T-cell (primary cell): ENCODE results near the gene TMEM163. TPM values are rescaled to one million over a fixed set of nuclear protein-coding genes. Genes with fewer than 3 reads are reported as not detected.

Experiments
- ATAC-seq, 4 experiments: fragments of 200-7000 bp in 3 of 4; fragments of 150-1000 bp in 1 of 4; cut with Tn5 transposase; replicated peaks in 1 of 4; 1 replicate in 3 of 4; 2 replicates in 1 of 4; pipeline ENCODE4 v1.10.0; 2021; ENCODE audit warnings: moderate library complexity in 3 of 4, mild to moderate bottlenecking in 2 of 4, moderate number of reproducible peaks in 1 of 4
- CTCF ChIA-PET, 2 donors: fragments of 300-600 bp; sonication (Branson Sonifier 250); formaldehyde crosslinking; loops; one replicate each; lab custom pipeline; 2022; ENCODE audit warnings: antibody characterized with exemption in 2 of 2; lab: Charles Lee
- POLR2A ChIA-PET, 2 donors: fragments of 300-600 bp; sonication (Branson Sonifier 250); formaldehyde crosslinking; loops; one replicate each; lab custom pipeline; 2022; ENCODE audit warnings: antibody characterized with exemption in 2 of 2; lab: Charles Lee
- DNase-seq, 35 experiments: peaks; one replicate each; pipeline versions ENCODE4 v3.0.0 to v3.0.0-alpha.2; 2013 to 2023
- H3K27ac ChIP-seq: one replicate; pipeline ENCODE4 v1.5.1; 2013; ENCODE audit warnings: low read length
- H3K27me3 ChIP-seq, 2 experiments: replicated peaks in 1 of 2; 1 replicate in 1 of 2; 2 replicates in 1 of 2; pipeline versions ENCODE4 v1.6.1 to v1.7.0; 2013; ENCODE audit warnings: low read length in 1 of 2, mixed read lengths in 1 of 2; ENCODE audit not compliant: control insufficient read depth in 2 of 2, insufficient read depth in 2 of 2; ENCODE audit errors: extremely low read depth in 1 of 2
- H3K36me3 ChIP-seq, 2 donors: 1 replicate in 1 of 2; 2 replicates in 1 of 2; pipeline versions ENCODE4 v1.6.1 to v1.7.0; 2013; ENCODE audit warnings: low read length in 1 of 2; ENCODE audit not compliant: control insufficient read depth in 2 of 2, insufficient read depth in 1 of 2; ENCODE audit errors: extremely low read depth in 1 of 2
- H3K4me1 ChIP-seq, 2 experiments: 1 replicate in 1 of 2; 2 replicates in 1 of 2; pipeline versions ENCODE4 v1.6.1 to v1.7.0; 2013; ENCODE audit warnings: low read length in 2 of 2, mixed read lengths in 1 of 2; ENCODE audit not compliant: insufficient read depth in 2 of 2, control insufficient read depth in 1 of 2; ENCODE audit errors: extremely low read depth in 1 of 2
- H3K4me3 ChIP-seq, 2 donors: 1 replicate in 1 of 2; 2 replicates in 1 of 2; pipeline versions ENCODE4 v1.5.1 to v1.7.0; 2013; ENCODE audit warnings: mild to moderate bottlenecking in 2 of 2, low read length in 1 of 2, moderate library complexity in 1 of 2; ENCODE audit not compliant: control insufficient read depth in 1 of 2; ENCODE audit errors: extremely low read depth in 1 of 2
- H3K9me3 ChIP-seq: 2 replicates; pipeline ENCODE4 v1.7.0; 2013
- H3K27ac Mint-ChIP-seq, 2 donors: one replicate each; pipeline ENCODE4 v1.8.0; 2020 to 2021; ENCODE audit warnings: mild to moderate bottlenecking in 2 of 2, mixed read lengths in 2 of 2
- H3K27me3 Mint-ChIP-seq, 2 donors: one replicate each; pipeline ENCODE4 v1.8.0; 2021 to 2022; ENCODE audit warnings: mixed read lengths in 2 of 2
- H3K36me3 Mint-ChIP-seq: one replicate; pipeline ENCODE4 v1.8.0; 2021; ENCODE audit warnings: mixed read lengths
- H3K4me1 Mint-ChIP-seq, 3 donors: one replicate each; pipeline ENCODE4 v1.8.0; 2020 to 2022; ENCODE audit warnings: mixed read lengths in 3 of 3, mild to moderate bottlenecking in 1 of 3
- H3K4me3 Mint-ChIP-seq, 3 donors: one replicate each; pipeline ENCODE4 v1.8.0; 2020 to 2022; ENCODE audit warnings: mild to moderate bottlenecking in 3 of 3, mixed read lengths in 3 of 3, moderate library complexity in 3 of 3
- H3K9me3 Mint-ChIP-seq, 3 donors: one replicate each; pipeline ENCODE4 v1.8.0; 2020 to 2022; ENCODE audit warnings: mixed read lengths in 3 of 3
- WGBS: methylation state at CpG from one replicate; pipeline ENCODE4 v1.1.5; 2013; ENCODE audit warnings: missing lambda C conversion rate; ENCODE audit not compliant: insufficient coverage; 5-methylcytosine and 5-hydroxymethylcytosine counted together
- total RNA-seq, 35 experiments: library from RNA in 6 of 35; stranded (reverse) in 6 of 35; fragments of 120-200 nt in 1 of 35; gene quantifications; one replicate each; pipeline versions ENCODE4 v1.2.1 to v1.2.4 and lab custom pipeline; 2013 to 2026

TMEM163 gene
- total RNA-seq, 5 donors from 2014 or later (not counting 1 experiment from before 2014, with no cell fraction given) = 0.18 to 0.73 (median 0.35) TPM

- Histone ChIP-seq H3K4me1 (no peaks in the 10 kb centered on the region), H3K27ac (no peak overlapping the region), H3K4me3 (no peak overlapping the region), H3K9me3 (no peaks in the 10 kb centered on the region), H3K36me3 (no peaks in the 10 kb centered on the region), H3K27me3 (peaks cover 0 to 15% of the 10 kb centered on the region in 2 experiments)
- Mint-ChIP-seq H3K27me3 (peaks cover 3 to 17% of the 10 kb centered on the region in 2 donors), H3K4me3 (no peak overlapping the region), H3K4me1 (no peaks in the 10 kb centered on the region), H3K27ac (no peak overlapping the region), H3K36me3 (no peaks in the 10 kb centered on the region), H3K9me3 (no peaks in the 10 kb centered on the region)
- CTCF ChIA-PET = interaction anchor here in 1 of 2 donors (1.0 kb wide), 1 partner anchor 33 kb away, joined by 3 read pairs; no protein-coding TSS in a partner anchor
- ATAC-seq (no peak), DNase-seq (no peak)
- no CpG with 5 or more reads among the region's 3 CpGs for WGBS
- POLR2A ChIA-PET = interaction anchor here in 1 of 2 donors (0.7 kb wide), 1 partner anchor 216 kb away, joined by 3 read pairs; no protein-coding TSS in a partner anchor
Measured at GRCh38 chr2:134564549-134564948, 154.3 kb downstream of the TMEM163 start.

DNA sequence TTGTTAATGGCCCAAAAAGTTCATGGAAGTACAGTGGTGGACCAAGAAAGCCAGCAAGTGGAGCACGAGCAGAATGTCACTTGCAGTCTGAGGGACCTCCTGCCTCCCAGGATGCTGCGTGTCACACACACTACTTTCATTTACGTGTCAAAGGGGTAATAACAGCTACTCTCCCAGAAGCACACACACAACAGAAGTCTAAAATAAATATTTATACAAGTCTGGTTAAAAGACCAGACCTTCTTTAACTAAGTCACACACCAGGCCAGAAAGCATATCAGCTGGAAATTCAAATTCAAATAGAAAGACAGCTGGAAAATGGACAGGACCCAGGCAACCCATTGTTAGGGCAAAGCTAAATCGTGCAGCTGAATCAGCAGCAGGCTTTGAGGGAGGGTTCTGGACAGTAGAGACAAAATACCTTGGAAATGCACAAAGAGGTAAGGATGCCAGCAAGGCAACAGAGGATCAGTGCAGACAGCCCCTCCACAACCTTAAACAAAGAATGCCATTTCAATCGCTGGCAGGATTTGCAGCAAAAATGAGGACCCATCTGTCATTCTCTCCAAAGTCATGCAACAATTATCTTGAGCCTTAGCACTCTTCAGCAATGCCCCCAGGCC, 160.5 kb downstream of the TMEM163 start:
- no peak overlapping the region for H3K4me3 ChIP-seq
- Mint-ChIP-seq H3K27me3 (peaks cover 0 to 15% of the 10 kb centered on the region in 2 donors), H3K4me1 (no peaks in the 10 kb centered on the region), H3K9me3 (no peaks in the 10 kb centered on the region), H3K27ac (no peak overlapping the region), H3K36me3 (no peaks in the 10 kb centered on the region), H3K4me3 (no peak overlapping the region)
- POLR2A ChIA-PET = no interaction called here
- DNase-seq = no peak
- no peaks in the 10 kb centered on the region for H3K36me3 ChIP-seq
- no peaks in the 10 kb centered on the region for H3K9me3 ChIP-seq
- ATAC-seq = no peak
- 84% methylated on average over 2 of the region's 5 CpGs for WGBS
- no peaks in the 10 kb centered on the region for H3K4me1 ChIP-seq
- CTCF ChIA-PET = no interaction called here
- H3K27ac ChIP-seq = no peak overlapping the region
- peaks cover 0 to 14% of the 10 kb centered on the region in 2 experiments for H3K27me3 ChIP-seq

DNA sequence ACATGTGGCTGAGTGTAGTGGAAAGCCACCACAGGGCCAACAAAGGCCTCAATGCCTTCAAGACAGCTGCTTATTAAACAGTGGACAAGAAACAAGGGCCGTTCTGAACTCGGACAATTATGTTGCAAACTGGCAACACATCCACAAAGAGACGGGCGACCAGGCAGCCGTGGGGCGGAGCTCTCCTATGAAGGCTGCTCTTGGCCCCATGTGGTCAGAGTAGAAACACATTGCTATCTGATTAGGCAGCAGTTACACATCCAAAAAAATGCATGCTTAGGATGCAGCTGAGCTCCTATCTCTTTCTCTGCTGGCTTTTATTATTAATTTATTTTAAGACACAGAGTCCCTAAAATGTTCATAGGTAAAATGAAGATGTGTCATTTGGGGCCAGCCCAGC, 163.4 kb downstream of the TMEM163 start:
- Mint-ChIP-seq H3K36me3 (no peaks in the 10 kb centered on the region), H3K4me1 (no peaks in the 10 kb centered on the region), H3K27me3 (peaks cover 0 to 7% of the 10 kb centered on the region in 2 donors), H3K27ac (no peak overlapping the region), H3K4me3 (no peak overlapping the region), H3K9me3 (no peaks in the 10 kb centered on the region)
- ATAC-seq = no peak
- H3K4me3 ChIP-seq = no peak overlapping the region
- ChIA-PET CTCF (no interaction called here), POLR2A (no interaction called here)
- H3K9me3 ChIP-seq = no peaks in the 10 kb centered on the region
- H3K36me3 ChIP-seq = no peaks in the 10 kb centered on the region
- no peaks in the 10 kb centered on the region for H3K4me1 ChIP-seq
- WGBS = 94% methylated on average over 6 of the region's 6 CpGs
- no peak overlapping the region for H3K27ac ChIP-seq
- DNase-seq = no peak
- peaks cover 0 to 7% of the 10 kb centered on the region in 2 experiments for H3K27me3 ChIP-seq

GRCh38 chr2:134553657-134554056, 165.1 kb downstream of the TMEM163 start:
- Histone ChIP-seq H3K4me1 (no peaks in the 10 kb centered on the region), H3K9me3 (no peaks in the 10 kb centered on the region), H3K27me3 (peaks cover 0 to 5% of the 10 kb centered on the region in 2 experiments), H3K36me3 (no peaks in the 10 kb centered on the region), H3K27ac (no peak overlapping the region), H3K4me3 (no peak overlapping the region)
- no peaks in the 10 kb centered on the region for H3K9me3 Mint-ChIP-seq
- H3K27ac Mint-ChIP-seq = no peak overlapping the region
- no peak for DNase-seq
- POLR2A ChIA-PET = no interaction called here
- 84% methylated on average over 4 of the region's 7 CpGs for WGBS
- no peak overlapping the region for H3K4me3 Mint-ChIP-seq
- peaks cover 0 to 2% of the 10 kb centered on the region in 2 donors for H3K27me3 Mint-ChIP-seq
- no peaks in the 10 kb centered on the region for H3K36me3 Mint-ChIP-seq
- no peak for ATAC-seq
- no peaks in the 10 kb centered on the region for H3K4me1 Mint-ChIP-seq
- CTCF ChIA-PET = interaction anchor here (0.5 to 0.7 kb wide), 2 partner anchors 212 to 449 kb away, joined by 3 read pairs; no protein-coding TSS in a partner anchor

DNA sequence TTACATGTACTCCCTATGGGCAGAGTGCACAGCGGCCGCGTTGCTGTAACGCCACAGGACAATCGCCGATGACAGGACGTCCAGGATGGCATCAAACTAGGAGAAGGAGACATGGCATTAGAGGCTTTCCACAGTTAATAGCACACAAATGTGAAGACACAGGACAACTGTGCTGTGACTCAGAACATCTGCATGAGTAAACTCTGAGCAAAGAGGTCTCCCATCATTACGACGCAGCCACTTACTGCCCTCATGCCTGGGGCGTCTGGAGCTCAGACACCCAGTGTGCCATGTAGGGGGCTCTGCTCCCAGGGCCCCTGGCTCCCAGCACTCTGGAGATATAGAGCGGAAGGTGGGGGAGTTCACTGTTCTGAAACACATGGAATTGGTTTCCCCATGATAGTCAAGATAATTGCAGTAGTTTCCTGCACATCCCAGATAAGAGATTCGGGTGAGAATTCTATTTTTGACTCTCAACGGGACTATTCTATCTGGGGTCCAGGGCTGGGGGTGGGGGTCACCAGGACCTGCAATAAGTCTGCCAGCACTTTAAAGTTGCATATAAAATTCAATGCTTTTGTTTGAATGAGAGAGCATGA, 168.1 kb downstream of the TMEM163 start:
- CTCF ChIA-PET = no interaction called here
- Histone ChIP-seq H3K27ac (no peak overlapping the region), H3K4me3 (no peak overlapping the region), H3K27me3 (peaks cover 0 to 5% of the 10 kb centered on the region in 2 experiments), H3K36me3 (no peaks in the 10 kb centered on the region), H3K4me1 (no peaks in the 10 kb centered on the region), H3K9me3 (no peaks in the 10 kb centered on the region)
- H3K9me3 Mint-ChIP-seq = no peaks in the 10 kb centered on the region
- no peak overlapping the region for H3K4me3 Mint-ChIP-seq
- DNase-seq (no peak), ATAC-seq (no peak)
- whole genome bisulfite sequencing = 89% methylated on average over 9 of the region's 13 CpGs
- POLR2A ChIA-PET = no interaction called here
- H3K36me3 Mint-ChIP-seq = no peaks in the 10 kb centered on the region
- no peak overlapping the region for H3K27ac Mint-ChIP-seq
- H3K27me3 Mint-ChIP-seq = peaks cover 3 to 5% of the 10 kb centered on the region in 2 donors
- H3K4me1 Mint-ChIP-seq = no peaks in the 10 kb centered on the region

DNA sequence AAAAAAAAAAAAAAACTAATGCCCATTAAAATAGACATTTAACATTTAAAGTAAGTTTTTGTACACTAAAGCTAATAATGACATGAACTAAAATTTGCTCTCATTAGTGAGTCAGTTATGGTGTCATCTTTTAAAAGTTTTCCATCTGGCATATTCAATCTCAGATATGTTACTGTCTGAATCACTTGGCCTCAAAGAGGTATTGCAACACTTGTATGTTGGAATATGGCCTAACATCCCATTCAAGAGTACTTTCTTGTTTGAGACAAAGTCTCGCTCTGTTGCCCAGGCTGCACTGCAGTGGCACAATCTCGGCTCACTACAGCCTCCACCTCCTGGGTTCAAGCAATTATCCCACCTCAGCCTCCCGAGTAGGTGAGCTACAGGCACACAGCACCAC, 169.7 kb downstream of the TMEM163 start:
- Mint-ChIP-seq H3K4me3 (no peak overlapping the region), H3K27me3 (peaks cover 10 to 12% of the 10 kb centered on the region in 2 donors), H3K36me3 (no peaks in the 10 kb centered on the region), H3K4me1 (no peaks in the 10 kb centered on the region), H3K27ac (no peak overlapping the region), H3K9me3 (no peaks in the 10 kb centered on the region)
- Histone ChIP-seq H3K9me3 (no peaks in the 10 kb centered on the region), H3K27me3 (peaks cover 0 to 11% of the 10 kb centered on the region in 2 experiments), H3K4me3 (no peak overlapping the region), H3K36me3 (no peaks in the 10 kb centered on the region), H3K4me1 (no peaks in the 10 kb centered on the region), H3K27ac (no peak overlapping the region)
- WGBS = no CpG with 5 or more reads among the region's 3 CpGs
- ChIA-PET POLR2A (no interaction called here), CTCF (no interaction called here)
- ATAC-seq = no peak
- DNase-seq = no peak
